Right hindlimb (tissue), 1 donor: ENCODE measurements around the gene RAB8B.

ENCODE experiments used
- DNase-seq: peaks from one replicate; pipeline ENCODE4 v3.0.0-alpha.2; 2018

RAB8B gene

DNA sequence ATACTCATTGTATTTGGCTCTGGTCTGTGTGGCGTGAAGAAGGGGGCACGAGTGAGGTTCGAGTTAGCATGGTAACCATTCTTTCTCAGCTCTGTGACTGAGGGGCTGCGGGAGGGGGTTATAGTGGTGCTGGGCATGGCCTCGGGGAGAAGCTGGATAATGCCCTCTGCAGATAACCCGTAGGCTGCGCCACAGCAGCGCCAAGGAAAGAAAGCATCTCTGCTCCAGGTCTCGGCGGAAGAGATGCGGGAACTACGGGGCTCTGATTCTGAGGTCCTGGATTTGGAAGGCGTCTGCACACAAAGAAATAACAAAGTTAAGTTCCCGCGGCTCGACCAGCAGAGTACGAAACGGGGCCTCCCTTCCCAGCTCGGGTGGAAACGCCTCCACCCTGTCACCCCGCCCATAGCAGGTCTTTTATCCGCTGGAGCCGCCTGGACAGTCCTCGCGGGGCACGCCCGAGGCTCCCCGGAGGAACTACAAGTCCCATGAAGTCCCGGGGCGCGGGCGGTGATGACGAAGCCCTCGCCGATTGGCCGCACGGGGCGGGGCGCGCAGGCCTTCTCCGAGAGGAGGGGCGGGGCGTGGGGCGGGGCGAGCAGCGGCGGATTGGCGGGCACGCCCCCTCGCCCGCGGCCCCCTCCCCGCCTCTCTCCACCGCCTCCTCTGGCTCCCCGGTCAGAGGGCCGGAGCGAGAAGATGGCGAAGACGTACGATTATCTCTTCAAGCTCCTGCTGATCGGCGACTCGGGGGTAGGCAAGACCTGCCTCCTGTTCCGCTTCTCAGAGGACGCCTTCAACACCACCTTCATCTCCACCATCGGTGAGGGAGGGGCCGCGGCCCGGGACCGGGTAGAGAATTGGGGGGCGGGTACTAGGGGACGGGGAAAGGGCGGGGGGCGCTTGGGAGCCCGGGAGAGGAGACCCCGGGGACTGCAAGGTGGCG, at the start of gene RAB8B:
TSS of gene RAB8B (plus strand) at position 681 of the 946 bp plus-strand sequence. CDS start at position 700, 19 bp downstream.
- DNase-seq = peak; percentile 99

DNA sequence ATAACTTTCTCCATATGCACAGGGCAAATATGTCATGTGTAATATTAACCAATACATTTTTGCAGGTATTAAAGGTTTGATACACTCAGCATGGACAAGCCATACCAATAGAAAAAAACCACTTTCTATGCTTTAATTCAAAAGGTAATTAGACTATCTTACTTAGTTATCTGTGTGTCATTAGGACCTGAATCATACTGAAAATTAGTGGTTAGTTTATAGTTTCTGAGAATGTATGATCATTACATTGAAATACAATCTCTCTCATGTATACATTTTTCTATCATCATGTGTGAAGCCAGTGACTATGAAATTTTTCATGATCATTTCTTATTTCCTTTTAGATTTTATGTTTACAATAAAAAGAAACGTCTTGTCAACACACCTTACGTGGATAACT, 48.5 kb upstream of the RAB8B start:
- DNase-seq = no peak

DNA sequence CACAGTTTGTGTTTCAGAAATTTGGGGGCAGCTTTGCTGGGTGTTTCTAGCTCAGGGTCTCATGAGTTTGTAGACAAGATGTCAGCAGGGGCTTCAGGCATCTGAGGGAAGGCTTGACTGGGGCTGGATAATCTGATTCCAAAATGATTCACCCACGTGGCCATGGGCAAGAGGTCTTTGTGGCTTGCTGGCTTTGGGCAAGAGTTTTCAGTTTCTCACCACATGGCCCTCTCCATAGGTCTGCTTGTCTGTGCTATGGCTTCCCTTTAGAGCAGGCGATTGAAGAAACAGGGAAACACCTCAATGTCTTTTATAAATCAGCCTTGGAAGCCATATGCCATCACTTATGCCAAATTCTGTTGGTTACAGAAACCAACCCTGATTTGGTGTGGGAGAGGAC, 44.0 kb upstream of the RAB8B start:
- no peak for DNase-seq

DNA sequence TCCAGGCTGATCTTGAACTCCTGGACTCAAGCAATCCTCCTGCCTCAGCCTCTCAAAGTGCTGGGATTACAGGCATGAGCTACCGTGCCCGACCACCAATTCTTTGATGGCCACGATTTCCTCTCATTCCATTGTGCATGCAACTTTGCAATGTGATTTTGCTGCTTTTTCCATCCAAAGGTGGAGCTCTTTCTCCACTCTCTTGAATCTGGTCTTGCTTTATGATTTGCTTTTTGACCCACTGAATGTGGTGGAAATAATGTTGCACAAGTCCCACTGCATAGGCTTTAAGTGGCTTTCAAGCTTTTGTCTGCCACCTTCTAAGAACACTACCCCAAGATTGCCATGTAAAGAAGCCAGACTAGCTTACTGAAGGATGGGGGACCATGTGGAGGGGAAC, 42.7 kb upstream of the RAB8B start:
- DNase-seq = no peak

DNA sequence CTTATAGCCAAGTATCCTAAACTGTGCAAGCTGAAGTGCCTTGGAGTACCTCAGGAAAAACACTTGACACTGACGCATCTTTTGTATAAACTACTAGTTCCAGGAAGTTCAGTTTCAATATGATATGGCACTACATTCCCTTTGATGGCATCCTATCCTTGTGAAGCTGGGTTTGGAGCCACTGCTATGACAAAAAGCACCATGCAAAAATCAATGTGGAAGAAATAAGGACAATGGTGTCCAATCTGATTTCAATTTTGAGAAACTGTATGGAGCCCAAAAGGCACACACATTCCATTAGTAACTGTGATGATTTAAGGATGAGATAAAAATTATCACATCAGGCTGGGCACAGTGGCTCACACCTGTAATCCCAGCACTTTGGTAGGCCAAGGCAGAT, 37.7 kb upstream of the RAB8B start:
- DNase-seq = no peak

DNA sequence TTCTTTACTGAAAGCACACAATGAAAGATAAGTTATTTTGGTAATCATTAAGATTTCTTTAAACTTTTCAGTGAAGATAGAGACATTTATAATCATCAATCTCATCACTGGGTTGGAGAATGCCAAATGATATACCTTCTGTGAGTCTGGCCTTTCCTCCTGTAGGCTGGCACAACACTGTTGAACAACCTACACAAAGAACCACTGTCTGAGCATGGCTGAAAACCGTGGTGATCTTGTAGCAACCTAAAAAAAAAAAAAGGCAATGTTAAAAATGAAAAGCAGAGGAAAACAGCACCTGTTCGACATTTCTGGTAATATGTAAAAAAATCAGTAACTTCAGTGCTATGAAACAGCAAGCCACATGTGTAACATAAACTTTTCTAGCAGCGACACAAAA, 33.9 kb upstream of the RAB8B start:
- no peak for DNase-seq

DNA sequence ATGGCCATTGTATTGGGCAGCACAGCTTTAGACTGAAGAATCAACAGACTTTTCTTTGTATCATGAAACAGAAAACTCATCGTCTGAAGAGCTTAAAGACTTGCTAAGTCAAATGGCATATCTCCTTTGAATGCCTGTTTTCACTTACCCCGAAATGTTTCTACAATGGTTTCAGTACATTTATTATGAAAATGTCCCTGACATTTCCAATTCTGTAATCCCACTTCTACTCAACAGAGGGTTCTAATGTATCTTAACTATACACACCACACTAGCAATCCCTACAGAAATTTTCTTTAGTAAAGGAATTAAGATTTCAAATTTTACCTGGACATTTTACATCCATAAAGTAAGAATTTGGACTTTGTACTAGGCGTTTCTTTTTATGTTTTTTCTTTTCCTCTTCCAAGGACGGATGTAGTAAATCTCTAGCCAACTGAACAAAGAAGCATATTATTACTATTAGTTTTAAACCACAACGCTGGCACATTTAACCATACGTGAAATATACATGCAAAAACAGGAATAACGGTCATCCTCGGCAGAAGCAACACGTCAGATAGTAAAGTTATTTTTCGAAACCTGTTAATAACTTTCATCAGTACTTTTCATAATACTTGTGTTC, 33.2 kb upstream of the RAB8B start:
- no peak for DNase-seq

DNA sequence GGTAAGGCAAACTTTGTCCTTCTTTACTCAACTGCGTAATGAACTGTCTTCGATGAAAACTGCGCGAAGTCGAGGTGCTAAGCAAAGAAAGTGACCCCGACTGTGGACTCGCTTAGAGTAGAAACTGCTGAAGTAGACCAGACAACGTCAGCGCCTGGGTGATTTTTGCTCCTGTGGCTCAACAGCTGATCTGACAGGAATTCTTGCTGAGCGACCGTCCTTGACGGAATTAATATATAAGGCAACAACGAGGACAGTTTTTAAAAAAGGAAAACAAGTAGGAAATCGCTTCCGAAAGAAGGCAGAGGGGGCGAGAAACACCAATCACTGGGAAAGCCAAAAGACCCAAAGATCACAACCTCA, 32.7 kb upstream of the RAB8B start:
- DNase-seq = peak; percentile 39

DNA sequence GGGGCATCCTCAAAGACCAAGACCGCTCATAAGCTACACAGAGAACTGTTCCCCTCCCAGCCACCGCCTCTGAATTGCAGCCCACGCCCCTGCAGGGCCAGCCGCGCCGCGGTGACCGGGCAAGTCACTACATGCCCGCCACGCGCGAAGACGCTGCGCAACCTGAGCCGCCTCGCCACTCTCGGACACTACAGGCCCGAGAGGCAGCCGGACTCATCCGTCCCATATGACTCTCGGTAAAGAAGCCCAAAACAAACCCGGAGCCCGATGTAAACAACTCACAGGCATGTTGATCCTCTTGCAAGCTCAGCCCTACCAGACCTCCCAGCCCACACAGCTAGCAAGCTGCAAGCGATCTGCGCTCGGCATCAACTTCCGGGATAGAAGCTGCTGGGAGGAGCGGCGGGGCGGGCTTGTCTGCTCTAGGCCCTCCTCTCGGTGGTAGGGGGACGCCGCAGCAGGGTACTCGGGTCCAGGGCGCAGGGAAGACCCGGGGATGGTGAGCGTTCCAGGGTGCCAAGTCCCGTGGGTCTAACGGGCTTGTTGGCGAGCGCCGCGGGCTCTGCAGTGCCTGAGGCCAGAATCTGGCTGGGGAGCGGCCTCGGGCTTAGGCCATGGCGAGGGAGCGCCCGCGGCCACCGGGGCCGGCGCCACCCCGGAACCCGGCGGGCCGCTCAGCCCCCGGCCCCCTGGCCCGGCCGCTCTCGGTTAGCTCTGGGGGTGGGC, 32.1 kb upstream of the RAB8B start, which contains the start of gene RPS27L:
TSS of gene RPS27L (minus strand) at position 360 of the 726 bp plus-strand sequence. CDS start at position 288, 72 bp downstream.
- DNase-seq = peak; percentile 96

DNA sequence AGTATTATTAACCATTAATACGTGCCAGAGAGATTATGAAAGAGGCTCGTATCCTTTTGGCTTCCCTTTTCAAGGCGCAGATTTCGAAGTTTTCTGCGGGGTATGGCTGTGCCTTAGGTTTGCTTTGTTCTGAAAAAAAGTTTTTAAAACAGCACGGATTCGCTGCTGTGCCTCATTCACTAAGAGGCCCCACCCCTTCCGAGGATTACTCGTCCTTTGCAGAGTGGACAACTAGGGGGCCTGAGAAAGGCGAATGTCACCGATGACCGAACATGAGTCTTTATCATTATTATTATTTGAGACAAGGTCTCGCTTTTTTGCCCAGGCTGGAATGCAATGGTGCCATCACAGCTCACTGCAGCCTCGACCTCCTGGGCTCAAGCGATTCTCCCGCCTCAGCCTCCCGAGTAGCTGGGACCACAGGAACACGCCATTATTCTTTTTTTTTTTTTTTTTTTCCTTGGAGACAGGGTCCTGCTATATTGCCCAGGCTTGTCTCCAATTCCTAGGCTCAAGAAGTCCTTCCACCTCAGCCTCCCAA, 31.4 kb upstream of the RAB8B start:
- DNase-seq = peak; percentile 76

DNA sequence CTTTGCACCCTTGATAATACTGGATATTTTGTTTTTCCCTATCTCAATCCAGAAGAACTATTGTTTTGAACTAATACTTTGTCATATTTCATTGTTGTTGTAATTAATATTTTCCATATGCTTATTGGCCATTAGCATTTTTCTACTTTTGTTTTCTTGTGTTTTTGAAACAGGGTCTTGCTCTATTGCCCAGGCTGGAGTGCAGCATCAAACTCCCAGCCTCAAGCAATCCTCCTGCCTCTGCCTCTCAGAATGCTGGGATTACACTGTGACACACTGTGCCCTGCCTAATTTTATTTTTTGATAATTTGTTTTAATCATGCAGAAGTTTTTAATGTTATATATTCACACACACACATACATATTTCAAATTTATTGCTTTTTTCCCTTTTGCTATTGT, 28.8 kb upstream of the RAB8B start:
- no peak for DNase-seq

DNA sequence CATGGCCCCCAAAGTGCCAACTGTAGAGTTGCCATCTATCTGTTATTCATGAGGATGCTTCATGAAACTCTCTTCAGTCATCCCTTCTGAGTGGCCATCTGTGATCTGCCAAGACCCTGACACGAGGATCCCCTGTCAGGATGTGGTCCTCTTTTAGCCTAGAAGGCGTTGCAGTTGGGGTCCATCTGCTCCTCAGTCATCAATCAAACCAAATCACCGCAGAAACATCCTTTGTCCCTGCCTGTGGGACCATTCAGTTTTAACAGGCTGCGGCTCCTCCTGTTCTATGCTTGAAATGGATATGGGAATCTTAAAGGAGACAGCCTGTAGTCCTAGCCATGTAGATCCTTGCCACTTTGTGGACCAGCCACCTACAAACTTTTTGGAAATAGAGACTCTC, 26.2 kb upstream of the RAB8B start:
- no peak for DNase-seq

DNA sequence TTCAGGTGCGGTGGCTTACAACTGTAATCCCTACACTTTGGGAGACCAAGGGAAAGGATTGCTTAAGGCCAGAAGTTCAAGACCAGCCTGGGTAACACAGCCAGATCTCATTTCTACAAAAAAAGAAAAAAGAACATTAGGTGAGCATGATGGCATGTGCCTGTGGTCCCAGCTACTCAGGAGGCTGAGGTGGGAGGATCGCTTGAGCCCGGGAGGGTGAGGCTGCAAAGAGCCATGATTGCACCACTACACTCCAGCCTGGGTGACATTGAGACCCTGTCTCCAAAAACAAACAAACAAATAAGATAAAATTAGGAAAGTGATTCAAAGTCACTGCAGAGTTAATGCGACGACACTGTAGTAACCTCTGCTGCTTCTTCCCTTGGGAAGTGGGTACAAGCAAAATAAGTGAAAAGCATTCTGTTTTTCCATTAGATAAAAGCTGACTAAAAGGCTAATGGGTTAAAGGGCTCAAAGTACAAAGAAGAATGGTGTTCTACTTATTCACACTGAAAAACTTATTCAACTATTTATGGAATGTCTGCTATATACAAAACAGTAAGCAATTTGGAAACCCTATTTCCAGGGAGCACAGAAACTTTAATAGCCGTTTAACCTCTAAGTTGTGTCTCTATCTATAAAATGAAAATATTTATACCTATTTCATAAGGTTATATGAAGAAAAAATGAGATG, 24.1 kb upstream of the RAB8B start:
- DNase-seq = no peak

DNA sequence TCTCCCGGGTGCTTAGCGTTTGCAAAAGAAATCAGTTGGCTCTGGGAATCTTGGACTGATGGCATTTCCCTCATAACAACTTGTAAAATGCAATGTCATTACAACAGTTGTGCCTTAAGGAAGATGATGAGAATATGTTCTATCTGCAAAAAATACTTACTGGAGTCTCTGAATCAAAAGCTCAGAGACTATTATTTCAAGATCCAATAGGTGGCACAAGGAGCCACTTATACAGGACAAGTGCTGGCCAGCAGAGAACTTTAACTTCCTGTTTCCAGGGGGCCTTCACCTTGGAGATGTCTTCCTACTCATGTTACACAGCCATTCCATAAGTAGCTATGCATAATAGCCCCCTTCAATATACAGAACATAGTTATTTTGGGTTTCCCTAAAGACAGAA, 23.2 kb upstream of the RAB8B start:
- no peak for DNase-seq

DNA sequence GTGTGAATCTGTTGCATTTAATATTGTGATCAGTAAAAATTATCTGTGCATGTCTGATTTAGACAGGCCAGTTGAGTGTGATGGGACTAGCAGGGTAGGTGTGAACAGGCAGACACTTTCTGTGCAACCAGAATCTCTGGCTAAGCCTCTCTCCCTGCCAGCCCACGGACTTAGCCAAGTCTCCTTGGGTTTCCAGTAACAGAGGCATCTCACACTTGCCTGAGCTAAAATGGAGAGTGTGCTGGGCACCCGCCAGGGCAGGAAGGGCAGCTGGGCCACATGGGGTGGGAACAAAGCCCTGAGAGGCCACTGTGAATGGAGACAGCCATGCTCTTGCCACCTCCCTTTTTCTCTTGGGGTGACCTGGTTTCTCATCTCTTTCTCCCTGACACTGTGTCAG, 19.6 kb upstream of the RAB8B start:
- DNase-seq = peak; percentile 27

DNA sequence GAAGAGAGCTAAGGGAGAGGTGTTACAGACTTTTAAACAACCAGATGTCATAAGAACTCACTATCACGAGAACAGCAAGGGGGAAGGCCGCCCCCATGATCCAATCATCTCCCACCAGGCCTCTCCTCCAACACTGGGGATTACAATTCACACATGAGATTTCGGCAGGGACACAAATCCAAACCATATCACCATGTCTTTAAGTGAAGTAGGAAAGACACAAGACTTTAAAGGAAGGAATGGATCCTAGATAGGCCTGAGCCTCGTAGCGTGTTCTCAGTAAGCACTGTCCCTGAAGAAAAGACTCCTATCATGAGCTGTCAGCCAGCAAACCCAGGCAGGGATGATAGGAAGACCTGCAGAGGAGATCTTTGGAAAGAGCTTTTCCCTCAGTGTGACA, 17.0 kb upstream of the RAB8B start:
- no peak for DNase-seq

DNA sequence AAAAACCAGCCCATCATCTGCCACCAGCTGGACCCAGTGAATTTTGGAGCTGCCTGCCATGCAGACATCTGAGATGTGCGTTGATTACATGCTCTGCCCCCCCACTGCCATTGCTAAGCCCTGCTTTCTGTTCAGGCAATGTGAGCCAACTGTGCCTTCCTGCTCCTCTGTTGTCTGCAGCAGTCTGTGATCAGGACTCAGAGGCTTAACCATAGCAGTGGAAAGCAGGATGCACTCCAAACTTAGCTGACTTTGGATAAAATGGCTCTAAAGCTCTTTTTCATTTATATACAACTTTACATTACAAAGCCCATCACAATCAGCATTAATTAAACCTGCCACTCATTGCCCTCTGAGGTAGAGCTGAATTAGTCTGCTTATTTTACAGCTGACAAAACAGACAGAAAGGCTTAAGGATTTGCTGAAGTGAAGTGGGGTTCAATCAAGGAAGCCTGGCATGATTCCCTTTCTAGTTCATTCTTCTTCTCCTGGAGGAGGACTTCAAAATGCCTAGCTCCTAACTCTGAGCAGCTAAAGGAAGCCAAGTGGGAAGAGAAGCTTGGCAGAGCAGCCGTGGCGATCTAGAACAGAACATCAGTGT, 16.5 kb upstream of the RAB8B start:
- peak; percentile 52 for DNase-seq

DNA sequence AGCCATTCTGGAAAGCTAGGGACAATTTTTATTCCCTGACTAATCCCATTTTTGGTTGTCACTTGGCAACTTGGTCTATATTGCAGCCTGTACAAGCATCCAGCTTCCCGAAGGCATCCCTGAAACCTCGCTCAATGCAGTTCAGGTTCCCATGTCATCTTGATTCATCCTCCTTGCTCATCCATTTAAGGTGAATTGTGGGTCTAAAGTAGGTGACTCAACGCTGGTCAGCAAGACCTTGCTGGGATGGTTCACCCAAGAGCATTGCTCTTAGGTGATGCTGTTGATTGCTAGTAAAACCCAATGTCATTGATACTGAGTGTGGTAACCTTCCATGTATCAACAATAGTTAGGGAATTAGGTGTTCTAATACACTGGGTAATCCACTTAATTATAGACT, 13.1 kb upstream of the RAB8B start:
- no peak for DNase-seq

DNA sequence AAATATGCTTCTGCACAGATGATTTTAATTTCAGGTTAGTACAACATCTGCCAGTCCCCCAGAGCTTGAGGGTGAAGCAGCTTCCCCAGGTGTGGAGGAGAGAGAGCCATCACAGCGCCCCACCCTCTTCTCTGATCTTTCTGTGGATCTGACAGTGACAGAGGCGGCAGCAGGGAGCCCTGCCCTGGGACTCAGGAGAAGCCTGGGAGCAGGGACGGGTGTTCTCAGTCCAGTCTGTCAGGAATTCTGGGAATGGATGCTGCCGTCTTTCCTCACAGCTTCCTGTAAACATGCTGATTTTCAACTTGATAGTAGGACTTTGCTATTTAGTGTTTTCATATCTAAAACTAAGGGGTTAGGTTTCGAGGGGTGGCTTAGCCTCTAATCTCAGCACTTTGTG, 11.4 kb upstream of the RAB8B start:
- no peak for DNase-seq

DNA sequence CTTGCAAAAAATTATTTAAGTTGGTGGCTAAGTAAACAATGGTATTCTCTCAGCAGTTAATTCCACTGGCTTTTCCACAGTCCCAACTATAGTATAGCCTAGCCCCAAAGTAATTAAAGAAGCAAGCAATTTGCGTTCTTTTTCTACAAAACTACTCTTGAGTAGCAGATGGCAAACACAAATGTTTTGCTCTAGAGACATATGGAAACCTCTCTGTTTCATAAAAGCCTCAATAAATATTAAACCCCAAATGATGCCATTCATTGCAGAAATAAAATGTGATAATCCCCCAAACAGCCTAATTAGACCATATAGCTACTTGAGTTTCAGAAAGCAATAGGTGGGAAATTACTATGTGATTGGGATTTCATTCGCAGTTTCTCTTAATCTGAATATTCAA, 8.7 kb upstream of the RAB8B start:
- DNase-seq = no peak

DNA sequence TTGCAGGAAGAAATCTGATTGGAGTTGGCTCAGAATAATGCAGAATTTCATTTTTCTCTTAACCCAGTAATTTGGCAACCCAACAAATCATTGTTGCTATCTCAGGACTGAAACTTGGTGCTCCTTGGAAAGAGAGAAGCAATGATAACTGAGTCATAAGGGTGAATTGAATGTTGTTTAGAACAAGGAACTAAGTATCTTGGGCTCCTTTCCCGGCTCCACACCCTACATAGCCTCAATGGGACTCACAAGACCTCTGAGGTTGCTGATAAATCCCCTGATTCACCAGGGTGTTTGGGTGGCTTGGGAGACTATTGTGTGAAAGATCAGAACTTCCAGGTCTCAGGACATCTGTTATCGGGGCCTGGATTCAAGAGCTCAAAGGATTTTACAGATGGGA, 7.8 kb upstream of the RAB8B start:
- no peak for DNase-seq

DNA sequence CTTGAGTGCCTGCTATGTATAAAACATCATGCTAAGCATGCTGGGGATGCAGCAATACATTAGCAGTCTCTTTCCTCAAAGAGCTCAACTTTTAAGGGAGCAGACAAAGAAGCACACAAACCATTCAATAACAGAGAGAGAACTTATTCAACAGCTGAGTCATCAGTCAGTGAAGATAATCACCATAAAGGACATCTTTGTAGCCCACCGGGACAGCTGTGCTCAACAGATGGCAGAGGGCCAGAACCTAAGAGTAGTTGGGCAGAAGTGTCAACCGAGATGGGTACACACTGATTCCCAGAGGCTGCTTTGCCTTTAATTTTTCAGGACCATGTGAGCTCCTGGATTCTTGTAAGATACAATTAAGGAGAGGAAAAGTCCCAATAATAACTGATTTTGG, 4.2 kb upstream of the RAB8B start:
- DNase-seq = no peak
